Muscle layer of colon (tissue), 2 donors: ENCODE measurements around the gene APOBR.

Experiments used
- H3K27ac ChIP-seq: one replicate; pipeline ENCODE4 v1.7.0; 2013; ENCODE audit warnings: low read depth, mild to moderate bottlenecking, low read length, moderate library complexity
- H3K27me3 ChIP-seq, 2 donors: one replicate each; pipeline ENCODE4 v1.7.0; 2013; ENCODE audit warnings: low read length in 2 of 2, mild to moderate bottlenecking in 2 of 2; ENCODE audit not compliant: insufficient read depth in 2 of 2, control insufficient read depth in 1 of 2
- H3K36me3 ChIP-seq: one replicate; pipeline ENCODE4 v1.7.0; 2013; ENCODE audit warnings: mild to moderate bottlenecking, low read length; ENCODE audit not compliant: insufficient read depth
- H3K4me1 ChIP-seq: one replicate; pipeline ENCODE4 v1.7.0; 2013; ENCODE audit warnings: mild to moderate bottlenecking, low read length; ENCODE audit not compliant: insufficient read depth
- H3K4me3 ChIP-seq, 2 donors: one replicate each; pipeline ENCODE4 v1.7.0; 2013; ENCODE audit warnings: low read length in 2 of 2, low read depth in 1 of 2, mild to moderate bottlenecking in 1 of 2, moderate library complexity in 1 of 2
- H3K9ac ChIP-seq: one replicate; pipeline ENCODE4 v1.7.0; 2013; ENCODE audit warnings: low read length
- H3K9me3 ChIP-seq: one replicate; pipeline ENCODE4 v1.7.0; 2013; ENCODE audit warnings: mild to moderate bottlenecking, low read length
- donor health status: abdominal sarcoma.
- donor health status: Adenocarcinoma of cecum.

Gene APOBR

GRCh38 chr16:28501258-28502232 is 7.1 kb downstream of the APOBR start:
- H3K4me3 ChIP-seq: no peak overlapping the region
- H3K9me3 ChIP-seq: no peaks in the 10 kb centered on the region
- no peaks in the 10 kb centered on the region for H3K36me3 ChIP-seq
- no peak overlapping the region for H3K9ac ChIP-seq
- no peaks in the 10 kb centered on the region for H3K4me1 ChIP-seq
- H3K27me3 ChIP-seq: no peaks in the 10 kb centered on the region
- H3K27ac ChIP-seq: no peak overlapping the region

GRCh38 chr16:28502290-28502689 is 7.8 kb downstream of the APOBR start:
- Histone ChIP-seq H3K36me3 (no peaks in the 10 kb centered on the region), H3K27ac (no peak overlapping the region), H3K9me3 (no peaks in the 10 kb centered on the region), H3K4me1 (no peaks in the 10 kb centered on the region), H3K4me3 (no peak overlapping the region), H3K27me3 (no peaks in the 10 kb centered on the region), H3K9ac (no peak overlapping the region)

GRCh38 chr16:28503470-28504259 is 9.2 kb downstream of the APOBR start:
- Histone ChIP-seq H3K27me3 (no peaks in the 10 kb centered on the region), H3K9me3 (no peaks in the 10 kb centered on the region), H3K27ac (no peak overlapping the region), H3K36me3 (no peaks in the 10 kb centered on the region), H3K4me1 (no peaks in the 10 kb centered on the region), H3K4me3 (no peak overlapping the region), H3K9ac (no peak overlapping the region)

GRCh38 chr16:28504707-28505404 is 10.4 kb downstream of the APOBR start:
- no peaks in the 10 kb centered on the region for H3K36me3 ChIP-seq
- no peaks in the 10 kb centered on the region for H3K9me3 ChIP-seq
- H3K27ac ChIP-seq: no peak overlapping the region
- no peak overlapping the region for H3K4me3 ChIP-seq
- H3K4me1 ChIP-seq: no peaks in the 10 kb centered on the region
- no peaks in the 10 kb centered on the region for H3K27me3 ChIP-seq
- H3K9ac ChIP-seq: no peak overlapping the region

- no peak overlapping the region for H3K27ac ChIP-seq
- no peaks in the 10 kb centered on the region for H3K27me3 ChIP-seq
- no peaks in the 10 kb centered on the region for H3K36me3 ChIP-seq
- no peak overlapping the region for H3K4me3 ChIP-seq
- no peaks in the 10 kb centered on the region for H3K9me3 ChIP-seq
- H3K4me1 ChIP-seq: no peaks in the 10 kb centered on the region
- no peak overlapping the region for H3K9ac ChIP-seq
Observed at GRCh38 chr16:28505489-28506137, 11.2 kb downstream of the APOBR start.

GRCh38 chr16:28511031-28511430 is 16.6 kb downstream of the APOBR start:
- no peaks in the 10 kb centered on the region for H3K9me3 ChIP-seq
- H3K4me1 ChIP-seq: no peaks in the 10 kb centered on the region
- H3K27ac ChIP-seq: no peak overlapping the region
- no peaks in the 10 kb centered on the region for H3K36me3 ChIP-seq
- H3K27me3 ChIP-seq: no peaks in the 10 kb centered on the region
- no peak overlapping the region for H3K9ac ChIP-seq
- H3K4me3 ChIP-seq: no peak overlapping the region

- H3K36me3 ChIP-seq: no peaks in the 10 kb centered on the region
- no peaks in the 10 kb centered on the region for H3K9me3 ChIP-seq
- H3K4me1 ChIP-seq: no peaks in the 10 kb centered on the region
- H3K9ac ChIP-seq: no peak overlapping the region
- no peak overlapping the region for H3K4me3 ChIP-seq
- H3K27ac ChIP-seq: no peak overlapping the region
- H3K27me3 ChIP-seq: no peaks in the 10 kb centered on the region
Observed at GRCh38 chr16:28511801-28512789, 17.7 kb downstream of the APOBR start.

GRCh38 chr16:28513484-28514181 is 19.2 kb downstream of the APOBR start:
- Histone ChIP-seq H3K9me3 (no peaks in the 10 kb centered on the region), H3K27me3 (no peaks in the 10 kb centered on the region), H3K9ac (no peak overlapping the region), H3K4me3 (no peak overlapping the region), H3K27ac (no peak overlapping the region), H3K36me3 (no peaks in the 10 kb centered on the region), H3K4me1 (no peaks in the 10 kb centered on the region)

GRCh38 chr16:28514246-28514645 is 19.8 kb downstream of the APOBR start:
- H3K27me3 ChIP-seq: no peaks in the 10 kb centered on the region
- H3K36me3 ChIP-seq: no peaks in the 10 kb centered on the region
- H3K9me3 ChIP-seq: no peaks in the 10 kb centered on the region
- H3K27ac ChIP-seq: no peak overlapping the region
- no peak overlapping the region for H3K9ac ChIP-seq
- no peak overlapping the region for H3K4me3 ChIP-seq
- H3K4me1 ChIP-seq: no peaks in the 10 kb centered on the region

GRCh38 chr16:28520672-28521071 is 26.2 kb downstream of the APOBR start:
- H3K36me3 ChIP-seq: no peaks in the 10 kb centered on the region
- H3K27ac ChIP-seq: no peak overlapping the region
- H3K4me1 ChIP-seq: peaks cover 11% of the 10 kb centered on the region
- H3K9me3 ChIP-seq: no peaks in the 10 kb centered on the region
- H3K27me3 ChIP-seq: no peaks in the 10 kb centered on the region
- H3K9ac ChIP-seq: no peak overlapping the region
- H3K4me3 ChIP-seq: no peak overlapping the region
